Kidney epithelial cell (primary cell): ENCODE data around the gene HEXD. TPM values are rescaled to one million over a fixed set of nuclear protein-coding genes. Genes with fewer than 3 reads are reported as not detected.

ENCODE experiments used
- DNase-seq: peaks from one replicate; pipeline ENCODE4 v3.0.0-alpha.2; 2010; ENCODE audit warnings: low read depth
- H3K27me3 ChIP-seq: 2 replicates; pipeline ENCODE4 v1.6.0; 2011; ENCODE audit warnings: low read length; ENCODE audit not compliant: control insufficient read depth, insufficient read depth
- H3K36me3 ChIP-seq: 2 replicates; pipeline ENCODE4 v1.5.1; 2011; ENCODE audit warnings: low read length; ENCODE audit not compliant: control insufficient read depth, insufficient read depth
- H3K4me3 ChIP-seq: 2 replicates; pipeline ENCODE4 v1.5.1; 2011; ENCODE audit warnings: low read depth, mild to moderate bottlenecking, control low read depth, low read length
- CTCF ChIP-seq: IDR thresholded peaks from 2 replicates; pipeline ENCODE4 v1.5.1; 2011; ENCODE audit warnings: mild to moderate bottlenecking, moderate library complexity, low read length, control low read depth, inconsistent platforms; ENCODE audit not compliant: insufficient read depth, poor library complexity, severe bottlenecking
- total RNA-seq: library from RNA; depleted of rRNA; stranded (reverse); fragments of >200 nt; gene quantifications from 2 replicates; pipeline ENCODE4 v1.2.3, GENCODE V29; 2015

HEXD gene
- total RNA-seq, 1 donor from 2014 or later, result 18.5 TPM

GRCh38 chr17:82436601-82437324, 18.6 kb downstream of the HEXD start:
- no peak overlapping the region for H3K4me3 ChIP-seq
- no peak for DNase-seq
- H3K27me3 ChIP-seq, result no peaks in the 10 kb centered on the region
- no peaks in the 10 kb centered on the region for H3K36me3 ChIP-seq
- TF ChIP-seq CTCF, result no peak

- no peak for TF ChIP-seq CTCF
- Histone ChIP-seq H3K27me3 (no peaks in the 10 kb centered on the region), H3K36me3 (no peaks in the 10 kb centered on the region), H3K4me3 (no peak overlapping the region)
- no peak for DNase-seq
These were observed 19.1 kb downstream of the HEXD start for GRCh38 chr17:82437325-82437668.

GRCh38 chr17:82438401-82439193, 20.4 kb downstream of the HEXD start:
- no peak for TF ChIP-seq CTCF

GRCh38 chr17:82439194-82439828, 21.2 kb downstream of the HEXD start:
- no peak for TF ChIP-seq CTCF
- Histone ChIP-seq H3K36me3 (no peaks in the 10 kb centered on the region), H3K27me3 (no peaks in the 10 kb centered on the region), H3K4me3 (no peak overlapping the region)
- no peak for DNase-seq

More at GRCh38 chr17:82438401-82439193, 20.4 kb downstream of the HEXD start:
- Histone ChIP-seq H3K27me3 (no peaks in the 10 kb centered on the region), H3K4me3 (no peak overlapping the region), H3K36me3 (no peaks in the 10 kb centered on the region)
- DNase-seq, result no peak

GRCh38 chr17:82439829-82440365, 21.8 kb downstream of the HEXD start:
- H3K4me3 ChIP-seq, result no peak overlapping the region
- peaks cover 3% of the 10 kb centered on the region for H3K36me3 ChIP-seq
- no peak for DNase-seq
- H3K27me3 ChIP-seq, result no peaks in the 10 kb centered on the region
- TF ChIP-seq CTCF, result no peak
